HepG2 (cell line): Measurements from ENCODE around the gene C11orf24. TPM values are rescaled to one million over a fixed set of nuclear protein-coding genes. Genes with fewer than 3 reads are reported as not detected.

ENCODE experiments used
- ATM ChIP-seq: fragments of 450-650 bp; IDR thresholded peaks from 2 replicates; pipeline ENCODE4 v1.7.1; 2017; ENCODE audit warnings: mild to moderate bottlenecking, borderline replicate concordance
- CBFB ChIP-seq: sonication (generic); formaldehyde crosslinking; IDR thresholded peaks from 2 replicates; pipeline ENCODE4 v1.4.0; 2020; ENCODE audit warnings: missing genetic modification reagents
- HMGXB3 ChIP-seq: sonication (generic); formaldehyde crosslinking; IDR thresholded peaks from 2 replicates; pipeline ENCODE4 v1.4.0; 2020; ENCODE audit warnings: missing genetic modification reagents, borderline replicate concordance
- PAX8 ChIP-seq: sonication (generic); formaldehyde crosslinking; IDR thresholded peaks from 2 replicates; pipeline ENCODE4 v1.8.0; 2022; ENCODE audit warnings: mild to moderate bottlenecking, missing genetic modification reagents, borderline replicate concordance
- PLSCR1 ChIP-seq: sonication (generic); formaldehyde crosslinking; IDR thresholded peaks from 2 replicates; pipeline ENCODE4 v1.5.0; 2020; ENCODE audit warnings: missing genetic modification reagents, mild to moderate bottlenecking, borderline replicate concordance
- PRDM4 ChIP-seq: sonication (generic); formaldehyde crosslinking; IDR thresholded peaks from 2 replicates; pipeline ENCODE4 v1.9.0; 2021; ENCODE audit warnings: missing genetic modification reagents, borderline replicate concordance
- PRPF4 ChIP-seq: fragments of 200-400 bp; formaldehyde crosslinking; IDR thresholded peaks from 2 replicates; pipeline ENCODE4 v1.6.1; 2016; ENCODE audit warnings: low read length, low read depth; ENCODE audit not compliant: poor library complexity, severe bottlenecking
- REL ChIP-seq: sonication (generic); formaldehyde crosslinking; conservative IDR thresholded peaks from 2 replicates; pipeline ENCODE4 v1.8.0; 2022; ENCODE audit warnings: mild to moderate bottlenecking, missing genetic modification reagents, moderate library complexity
- SNAI1 ChIP-seq: sonication (generic); formaldehyde crosslinking; IDR thresholded peaks from 2 replicates; pipeline ENCODE4 v1.5.0; 2020; ENCODE audit warnings: mild to moderate bottlenecking, missing genetic modification reagents, borderline replicate concordance
- THAP9 ChIP-seq: sonication (generic); formaldehyde crosslinking; IDR thresholded peaks from 2 replicates; pipeline ENCODE4; 2020; ENCODE audit warnings: missing genetic modification reagents, mild to moderate bottlenecking, borderline replicate concordance
- U2AF2 ChIP-seq: fragments of 200-400 bp; formaldehyde crosslinking; IDR thresholded peaks from 2 replicates; pipeline ENCODE4 v1.6.1; 2017; ENCODE audit warnings: low read depth, mild to moderate bottlenecking, low read length
- ZBTB38 ChIP-seq: sonication (generic); formaldehyde crosslinking; IDR thresholded peaks from 2 replicates; pipeline ENCODE4 v1.5.1; 2020; ENCODE audit warnings: mild to moderate bottlenecking, missing genetic modification reagents
- ZNF143 ChIP-seq: sonication (generic); formaldehyde crosslinking; IDR thresholded peaks from 2 replicates; pipeline ENCODE4 v1.4.0; 2020; ENCODE audit warnings: missing genetic modification reagents
- ZNF33B ChIP-seq: sonication (generic); formaldehyde crosslinking; IDR thresholded peaks from 2 replicates; pipeline ENCODE4 v1.5.1; 2020; ENCODE audit warnings: mild to moderate bottlenecking, missing genetic modification reagents
- ZNF557 ChIP-seq: sonication (generic); formaldehyde crosslinking; IDR thresholded peaks from 2 replicates; pipeline ENCODE4 v1.4.0; 2020; ENCODE audit warnings: missing genetic modification reagents
- ZNF678 ChIP-seq: sonication (generic); formaldehyde crosslinking; IDR thresholded peaks from 2 replicates; pipeline ENCODE4 v1.4.0; 2020; ENCODE audit warnings: mild to moderate bottlenecking, missing genetic modification reagents
- ZNF792 ChIP-seq: IDR thresholded peaks from 2 replicates; pipeline ENCODE4 v1.6.1; 2016
- ZSCAN9 ChIP-seq: IDR thresholded peaks from 2 replicates; pipeline ENCODE4 v1.6.1; 2016; ENCODE audit warnings: borderline replicate concordance
- polyA plus RNA-seq, 8 experiments: library from polyadenylated mRNA; depleted of rRNA in 3 of 8; stranded (reverse) in 7 of 8; unstranded in 1 of 8; fragments of >200 nt; fragmentation: Illumina TruSeq in 4 of 8; extraction: Trizol in 4 of 8; gene quantifications; 2 replicates each; pipeline versions ENCODE4 v1.2.1 to v1.2.3, GENCODE V29; 2011 to 2016; ENCODE audit warnings: low read depth in 4 of 8, missing spikeins in 1 of 8, mixed read lengths in 1 of 8; ENCODE audit not compliant: insufficient read depth in 1 of 8
- total RNA-seq, 5 experiments: library from RNA; depleted of rRNA; stranded (reverse); fragments of >200 nt; fragmentation: Illumina TruSeq; extraction: Trizol; gene quantifications; 2 replicates each; pipeline ENCODE4 v1.2.3, GENCODE V29; 2016; ENCODE audit warnings: low read depth in 1 of 5

Gene C11orf24
- total and polyA plus RNA-seq, 2 of the 13 experiments (the other 11 are each of a cell fraction or from before 2014, with no cell fraction given) = 52.9 to 55.5 TPM

GRCh38 chr11:68271781-68272608 is at the start of gene C11orf24 (continued):
- TF ChIP-seq ZSCAN9 (CRISPR knock-in tag) (no peak), ZNF143 (no peak; the same call in 1 of the 2 replicates), ATM (no peak), CBFB (peak; percentile 11; the same call in 1 of the 2 replicates), SNAI1 (CRISPR knock-in tag) (no peak; the same call in 1 of the 2 replicates), PLSCR1 (CRISPR knock-in tag) (0 out of 2 replicates have a peak, but pooled peaks have one; percentile 20), REL (CRISPR knock-in tag) (no peak; the same call in 1 of the 2 replicates), PAX8 (CRISPR knock-in tag) (no peak), ZNF792 (CRISPR knock-in tag) (peak; percentile 48; the same call in 1 of the 2 replicates), U2AF2 (no peak), ZBTB38 (CRISPR knock-in tag) (peak; percentile 74; the same call in 1 of the 2 replicates), THAP9 (no peak), HMGXB3 (CRISPR knock-in tag) (no peak), PRDM4 (CRISPR knock-in tag) (no peak), ZNF557 (CRISPR knock-in tag) (no peak), ZNF33B (CRISPR knock-in tag) (no peak), ZNF678 (no peak; the same call in 1 of the 2 replicates), PRPF4 (no peak)
